ENCODE data around the gene QRICH1. TPM values are rescaled to one million over a fixed set of nuclear protein-coding genes. Genes with fewer than 3 reads are reported as not detected.

The QRICH1 gene
- total and polyA plus RNA-seq, 10 of the 15 experiments (the other 5 are each of a cell fraction or from before 2014, with no cell fraction given) = 22.2 to 116 (median 81.4) TPM

- peak; percentile 51 for TF ChIP-seq ZBTB11 (CRISPR knock-in tag; IDR thresholded peaks at IDR 0.05)
- peak; percentile 67; the same call in 1 of the 2 replicates for TF ChIP-seq SMAD5 (IDR thresholded peaks at IDR 0.05; ENCODE audit: low read depth)
- TF ChIP-seq ZNF217 (IDR thresholded peaks at IDR 0.05) = no peak
- TF ChIP-seq JUND (IDR thresholded peaks at IDR 0.05; ENCODE audit: low read depth, low read length) = no peak
- peak; percentile 97 for TF ChIP-seq POLR2A (IDR thresholded peaks at IDR 0.05; ENCODE audit: low read depth, low read length)
- no peak for TF ChIP-seq MEF2B (IDR thresholded peaks at IDR 0.05; ENCODE audit: partially characterized antibody, poor library complexity, severe bottlenecking)
- TF ChIP-seq NFYA (IDR thresholded peaks at IDR 0.05; ENCODE audit: borderline replicate concordance, low read depth, low read length) = no peak
- TF ChIP-seq BRCA1 (IDR thresholded peaks at IDR 0.05; ENCODE audit: low read depth, low read length) = no peak
- TF ChIP-seq ZNF384 (IDR thresholded peaks at IDR 0.05; ENCODE audit: borderline replicate concordance, low read depth, low read length) = no peak
- no peak for TF ChIP-seq CHD4 (IDR thresholded peaks at IDR 0.05)
- no peak for TF ChIP-seq NR2C2 (IDR thresholded peaks at IDR 0.05; ENCODE audit: borderline replicate concordance, control insufficient read depth, insufficient read length, low read depth)
- 0 out of 2 replicates have a peak, but pooled peaks have one; percentile 35 for TF ChIP-seq TCF3 (IDR thresholded peaks at IDR 0.05; ENCODE audit: borderline replicate concordance, insufficient read depth, low read depth, low read length)
- peak; percentile 75 for TF ChIP-seq HCFC1 (IDR thresholded peaks at IDR 0.05; ENCODE audit: low read length)
- no peak for TF ChIP-seq CBX5 (IDR thresholded peaks at IDR 0.05; ENCODE audit: low read depth)
- TF ChIP-seq ZBTB40 (IDR thresholded peaks at IDR 0.05; ENCODE audit: borderline replicate concordance) = peak; percentile 92
- TF ChIP-seq EGR1 (IDR thresholded peaks at IDR 0.05; ENCODE audit: borderline replicate concordance in 1 of 2, low read depth in 2 of 2, low read length in 2 of 2) = no peak; a peak in 1 of 3 replicates
- TF ChIP-seq TCF12 (IDR thresholded peaks at IDR 0.05; ENCODE audit: low read depth, low read length) = peak; percentile 34; the same call in 1 of the 2 replicates
- no peak for TF ChIP-seq RBBP5 (conservative IDR thresholded peaks at IDR 0.05)
- TF ChIP-seq IKZF2 (IDR thresholded peaks at IDR 0.05) = no peak
- no peak for TF ChIP-seq SMC3 (IDR thresholded peaks at IDR 0.05; ENCODE audit: borderline replicate concordance, low read length)
- no peak for TF ChIP-seq ATF7 (IDR thresholded peaks at IDR 0.05; ENCODE audit: low read depth)
- TF ChIP-seq, protein P1, sequence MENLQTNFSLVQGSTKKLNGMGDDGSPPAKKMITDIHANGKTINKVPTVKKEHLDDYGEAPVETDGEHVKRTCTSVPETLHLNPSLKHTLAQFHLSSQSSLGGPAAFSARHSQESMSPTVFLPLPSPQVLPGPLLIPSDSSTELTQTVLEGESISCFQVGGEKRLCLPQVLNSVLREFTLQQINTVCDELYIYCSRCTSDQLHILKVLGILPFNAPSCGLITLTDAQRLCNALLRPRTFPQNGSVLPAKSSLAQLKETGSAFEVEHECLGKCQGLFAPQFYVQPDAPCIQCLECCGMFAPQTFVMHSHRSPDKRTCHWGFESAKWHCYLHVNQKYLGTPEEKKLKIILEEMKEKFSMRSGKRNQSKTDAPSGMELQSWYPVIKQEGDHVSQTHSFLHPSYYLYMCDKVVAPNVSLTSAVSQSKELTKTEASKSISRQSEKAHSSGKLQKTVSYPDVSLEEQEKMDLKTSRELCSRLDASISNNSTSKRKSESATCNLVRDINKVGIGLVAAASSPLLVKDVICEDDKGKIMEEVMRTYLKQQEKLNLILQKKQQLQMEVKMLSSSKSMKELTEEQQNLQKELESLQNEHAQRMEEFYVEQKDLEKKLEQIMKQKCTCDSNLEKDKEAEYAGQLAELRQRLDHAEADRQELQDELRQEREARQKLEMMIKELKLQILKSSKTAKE (IDR thresholded peaks at IDR 0.05; ENCODE audit: low read depth, poor library complexity, severe bottlenecking) = no peak
Observed at GRCh38 chr3:49120438-49121131, 26.7 kb upstream of the QRICH1 start, which contains the start of gene USP19 (continued).
